Osteoblast (primary cell): ENCODE data around the gene FBXW7. TPM values are rescaled to one million over a fixed set of nuclear protein-coding genes. Genes with fewer than 3 reads are reported as not detected.

Experiments used
- DNase-seq: peaks from one replicate; pipeline ENCODE4 v3.0.0; 2011; ENCODE audit warnings: low spot score, mixed read lengths; ENCODE audit not compliant: insufficient read length; ENCODE audit errors: missing footprints
- H2AFZ ChIP-seq: 2 replicates; pipeline ENCODE4 v1.6.0; 2011; ENCODE audit warnings: mild to moderate bottlenecking, low read length
- H3K27ac ChIP-seq: 2 replicates; pipeline ENCODE4 v1.5.1; 2011; ENCODE audit warnings: mild to moderate bottlenecking, low read depth, low read length, moderate library complexity
- H3K27me3 ChIP-seq: 2 replicates; pipeline ENCODE4 v1.6.0; 2012; ENCODE audit warnings: mild to moderate bottlenecking, control low read depth, inconsistent platforms, low read length, moderate library complexity; ENCODE audit not compliant: insufficient read depth
- H3K36me3 ChIP-seq: 2 replicates; pipeline ENCODE4 v1.5.1; 2011; ENCODE audit warnings: mild to moderate bottlenecking, low read length, control low read depth, moderate library complexity; ENCODE audit not compliant: insufficient read depth
- H3K4me1 ChIP-seq: 2 replicates; pipeline ENCODE4 v1.5.1; 2011; ENCODE audit warnings: mild to moderate bottlenecking, low read length, control low read depth, moderate library complexity; ENCODE audit not compliant: insufficient read depth
- H3K4me2 ChIP-seq: 2 replicates; pipeline ENCODE4 v1.6.0; 2011; ENCODE audit warnings: mild to moderate bottlenecking, low read length; ENCODE audit not compliant: insufficient read depth
- H3K4me3 ChIP-seq: fragments of 200-600 bp; sonication (generic); 3 replicates; pipeline ENCODE4 v1.5.1; 2012; ENCODE audit warnings: mild to moderate bottlenecking, low read length, inconsistent platforms; ENCODE audit not compliant: insufficient read depth
- H3K79me2 ChIP-seq: 2 replicates; pipeline ENCODE4 v1.6.0; 2012; ENCODE audit warnings: mild to moderate bottlenecking, low read length, control low read depth, inconsistent platforms; ENCODE audit not compliant: insufficient read depth
- H3K9me3 ChIP-seq: 2 replicates; pipeline ENCODE4 v1.5.1; 2011; ENCODE audit warnings: low read depth, low read length, control low read depth
- H4K20me1 ChIP-seq: 2 replicates; pipeline ENCODE4 v1.6.0; 2012; ENCODE audit warnings: mild to moderate bottlenecking, low read length, control low read depth; ENCODE audit not compliant: insufficient read depth
- CTCF ChIP-seq: IDR thresholded peaks from 2 replicates; pipeline ENCODE4 v1.5.1; 2011; ENCODE audit warnings: mild to moderate bottlenecking, low read depth, low read length, moderate library complexity; ENCODE audit errors: extremely low read depth
- total RNA-seq: library from RNA; depleted of rRNA; stranded (reverse); fragments of >200 nt; gene quantifications from 2 replicates; pipeline ENCODE4 v1.2.3, GENCODE V29; 2012

FBXW7 gene
- total RNA-seq, 1 donor: 74.9 TPM

GRCh38 chr4:152448854-152449253 is 87.0 kb downstream of the FBXW7 start:
- no peak overlapping the region for H2AFZ ChIP-seq
- no peak for TF ChIP-seq CTCF
- H3K4me2 ChIP-seq: no peak overlapping the region
- no peaks in the 10 kb centered on the region for H3K9me3 ChIP-seq
- H3K4me3 ChIP-seq: no peak overlapping the region
- H3K79me2 ChIP-seq: peaks cover 11% of the 10 kb centered on the region
- H3K27ac ChIP-seq: no peak overlapping the region
- peaks cover 7% of the 10 kb centered on the region for H4K20me1 ChIP-seq
- no peak for DNase-seq
- no peaks in the 10 kb centered on the region for H3K4me1 ChIP-seq
- H3K27me3 ChIP-seq: no peaks in the 10 kb centered on the region
- H3K36me3 ChIP-seq: no peaks in the 10 kb centered on the region

- no peak overlapping the region for H3K4me2 ChIP-seq
- H3K36me3 ChIP-seq: no peaks in the 10 kb centered on the region
- H2AFZ ChIP-seq: no peak overlapping the region
- no peak for TF ChIP-seq CTCF
- H3K9me3 ChIP-seq: no peaks in the 10 kb centered on the region
- no peaks in the 10 kb centered on the region for H3K4me1 ChIP-seq
- H3K4me3 ChIP-seq: no peak overlapping the region
- peaks cover 7% of the 10 kb centered on the region for H4K20me1 ChIP-seq
- H3K27me3 ChIP-seq: no peaks in the 10 kb centered on the region
- DNase-seq: no peak
- peaks cover 10% of the 10 kb centered on the region for H3K79me2 ChIP-seq
- no peak overlapping the region for H3K27ac ChIP-seq
Observed at GRCh38 chr4:152448038-152448707, 87.7 kb downstream of the FBXW7 start.

GRCh38 chr4:152443859-152444258 is 92.0 kb downstream of the FBXW7 start:
- DNase-seq: no peak
- H3K9me3 ChIP-seq: no peaks in the 10 kb centered on the region
- no peaks in the 10 kb centered on the region for H3K27me3 ChIP-seq
- no peaks in the 10 kb centered on the region for H3K36me3 ChIP-seq
- H3K79me2 ChIP-seq: peaks cover 9% of the 10 kb centered on the region
- no peak overlapping the region for H3K4me3 ChIP-seq
- peaks cover 7% of the 10 kb centered on the region for H4K20me1 ChIP-seq
- no peak overlapping the region for H3K4me2 ChIP-seq
- H2AFZ ChIP-seq: no peak overlapping the region
- no peak for TF ChIP-seq CTCF
- no peaks in the 10 kb centered on the region for H3K4me1 ChIP-seq
- H3K27ac ChIP-seq: no peak overlapping the region

GRCh38 chr4:152437561-152437960 is 98.3 kb downstream of the FBXW7 start:
- no peak overlapping the region for H3K27ac ChIP-seq
- H3K27me3 ChIP-seq: no peaks in the 10 kb centered on the region
- no peaks in the 10 kb centered on the region for H3K36me3 ChIP-seq
- no peak overlapping the region for H3K4me2 ChIP-seq
- no peak overlapping the region for H3K4me3 ChIP-seq
- peaks cover 24% of the 10 kb centered on the region for H3K79me2 ChIP-seq
- no peak overlapping the region for H2AFZ ChIP-seq
- no peak for DNase-seq
- H3K4me1 ChIP-seq: no peaks in the 10 kb centered on the region
- no peaks in the 10 kb centered on the region for H3K9me3 ChIP-seq
- TF ChIP-seq CTCF: no peak
- H4K20me1 ChIP-seq: peaks cover 5% of the 10 kb centered on the region
